HL-60 (cell line): ENCODE results near the gene IL13RA2.

Source experiments
- DNase-seq, 2 experiments: peaks; one replicate each; pipeline ENCODE4 v3.0.0-alpha.2; 2010 to 2020; ENCODE audit warnings: low read depth in 1 of 2, low spot score in 1 of 2
- H3K27ac ChIP-seq: fragments of 250-450 bp; sonication (Bioruptor Pico); replicated peaks from 2 replicates; pipeline ENCODE4 v1.5.1; 2020; ENCODE audit warnings: mild to moderate bottlenecking, moderate library complexity
- H3K27me3 ChIP-seq: fragments of 250-450 bp; sonication (Bioruptor Pico); 2 replicates; pipeline ENCODE4 v1.5.1; 2021; ENCODE audit warnings: mild to moderate bottlenecking, moderate library complexity; ENCODE audit not compliant: insufficient read depth, poor library complexity, severe bottlenecking
- H3K4me3 ChIP-seq: replicated peaks from 2 replicates; pipeline ENCODE4 v1.5.1; 2011; ENCODE audit warnings: mild to moderate bottlenecking, control low read depth, low read length; ENCODE audit not compliant: insufficient read depth
- CTCF ChIP-seq: IDR thresholded peaks from one replicate; pipeline ENCODE4 v1.5.1; 2011; ENCODE audit warnings: low read length, control low read depth, inconsistent platforms; ENCODE audit not compliant: insufficient read depth
- GABPA ChIP-seq: IDR thresholded peaks from 2 replicates; pipeline ENCODE4 v1.6.1; 2012; ENCODE audit warnings: low read depth
- POLR2AphosphoS5 ChIP-seq: IDR thresholded peaks from 2 replicates; pipeline ENCODE4 v1.6.1; 2012; ENCODE audit warnings: low read depth
- SPI1 ChIP-seq: IDR thresholded peaks from 2 replicates; pipeline ENCODE4 v1.6.1; 2012; ENCODE audit warnings: low read depth, mild to moderate bottlenecking, borderline replicate concordance
- TF ChIP-seq, protein P1 (sequence below): IDR thresholded peaks from 2 replicates; pipeline ENCODE4 v1.6.1; 2012; ENCODE audit warnings: low read depth; ENCODE audit not compliant: insufficient replicate concordance

Gene IL13RA2

DNA sequence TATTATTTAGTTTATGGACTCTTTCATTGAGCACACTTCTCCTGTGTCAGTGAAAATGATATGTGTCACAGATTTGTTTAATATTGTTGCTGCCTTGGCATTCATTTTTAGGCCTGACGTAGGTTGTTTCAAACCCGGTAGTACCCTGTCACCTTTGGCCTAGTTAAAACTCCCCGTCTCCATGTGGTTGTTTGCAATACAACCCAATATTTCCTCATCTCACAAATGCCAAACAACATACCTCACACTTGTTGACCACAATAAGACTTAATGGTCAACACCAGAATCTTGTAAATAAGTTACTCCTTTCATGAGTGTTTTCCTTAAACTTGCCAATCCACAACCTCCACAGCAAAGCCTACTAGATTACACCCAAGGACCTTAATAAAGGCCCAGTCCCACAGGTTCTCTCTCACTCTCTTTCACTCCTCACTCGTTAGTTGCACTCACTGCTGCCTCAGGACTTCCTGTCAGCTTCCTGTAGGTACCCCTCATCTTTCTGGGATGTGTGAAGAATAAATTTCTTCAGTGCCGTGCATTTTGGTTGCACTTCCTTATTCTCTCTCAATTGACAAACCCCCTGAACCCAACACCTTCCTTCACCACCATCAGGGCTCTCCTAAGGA lies 31.3 kb downstream of the IL13RA2 start:
- TF ChIP-seq GABPA (no peak), CTCF (no peak), POLR2AphosphoS5 (no peak), SPI1 (no peak)
- TF ChIP-seq, protein P1, sequence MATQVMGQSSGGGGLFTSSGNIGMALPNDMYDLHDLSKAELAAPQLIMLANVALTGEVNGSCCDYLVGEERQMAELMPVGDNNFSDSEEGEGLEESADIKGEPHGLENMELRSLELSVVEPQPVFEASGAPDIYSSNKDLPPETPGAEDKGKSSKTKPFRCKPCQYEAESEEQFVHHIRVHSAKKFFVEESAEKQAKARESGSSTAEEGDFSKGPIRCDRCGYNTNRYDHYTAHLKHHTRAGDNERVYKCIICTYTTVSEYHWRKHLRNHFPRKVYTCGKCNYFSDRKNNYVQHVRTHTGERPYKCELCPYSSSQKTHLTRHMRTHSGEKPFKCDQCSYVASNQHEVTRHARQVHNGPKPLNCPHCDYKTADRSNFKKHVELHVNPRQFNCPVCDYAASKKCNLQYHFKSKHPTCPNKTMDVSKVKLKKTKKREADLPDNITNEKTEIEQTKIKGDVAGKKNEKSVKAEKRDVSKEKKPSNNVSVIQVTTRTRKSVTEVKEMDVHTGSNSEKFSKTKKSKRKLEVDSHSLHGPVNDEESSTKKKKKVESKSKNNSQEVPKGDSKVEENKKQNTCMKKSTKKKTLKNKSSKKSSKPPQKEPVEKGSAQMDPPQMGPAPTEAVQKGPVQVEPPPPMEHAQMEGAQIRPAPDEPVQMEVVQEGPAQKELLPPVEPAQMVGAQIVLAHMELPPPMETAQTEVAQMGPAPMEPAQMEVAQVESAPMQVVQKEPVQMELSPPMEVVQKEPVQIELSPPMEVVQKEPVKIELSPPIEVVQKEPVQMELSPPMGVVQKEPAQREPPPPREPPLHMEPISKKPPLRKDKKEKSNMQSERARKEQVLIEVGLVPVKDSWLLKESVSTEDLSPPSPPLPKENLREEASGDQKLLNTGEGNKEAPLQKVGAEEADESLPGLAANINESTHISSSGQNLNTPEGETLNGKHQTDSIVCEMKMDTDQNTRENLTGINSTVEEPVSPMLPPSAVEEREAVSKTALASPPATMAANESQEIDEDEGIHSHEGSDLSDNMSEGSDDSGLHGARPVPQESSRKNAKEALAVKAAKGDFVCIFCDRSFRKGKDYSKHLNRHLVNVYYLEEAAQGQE, result no peak
- Histone ChIP-seq H3K27ac (no peak overlapping the region), H3K27me3 (no peaks in the 10 kb centered on the region), H3K4me3 (no peak overlapping the region)
- DNase-seq, result no peak

DNA sequence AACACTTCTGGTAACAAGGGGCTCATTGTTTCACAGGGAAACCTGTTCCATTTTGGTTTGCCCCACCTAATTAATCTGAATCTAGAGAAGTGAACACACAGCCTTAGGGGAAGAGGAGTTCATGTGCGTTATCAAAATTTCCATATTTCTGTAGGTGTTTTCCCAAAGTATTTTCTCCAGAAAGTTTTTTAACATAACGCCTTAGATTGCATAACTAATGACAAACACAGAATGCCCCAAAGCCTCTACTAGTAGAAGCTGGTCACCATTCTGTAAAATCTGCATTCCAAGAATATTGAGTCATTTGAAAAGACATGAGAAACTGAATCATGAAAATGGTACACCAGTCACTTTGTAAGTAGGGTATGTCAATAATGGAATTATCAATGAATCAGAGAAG lies 41.1 kb downstream of the IL13RA2 start:
- H3K27me3 ChIP-seq, result no peaks in the 10 kb centered on the region

GRCh38 chrX:114973013-114973412 lies 44.4 kb downstream of the IL13RA2 start:
- no peak for DNase-seq
- TF ChIP-seq, protein P1, result no peak
- TF ChIP-seq SPI1 (no peak), GABPA (no peak), CTCF (no peak)
- Histone ChIP-seq H3K27ac (no peak overlapping the region), H3K4me3 (no peak overlapping the region), H3K27me3 (no peaks in the 10 kb centered on the region)

More for the DNA sequence above, 41.1 kb downstream of the IL13RA2 start:
- Histone ChIP-seq H3K4me3 (no peak overlapping the region), H3K27ac (no peak overlapping the region)
- TF ChIP-seq CTCF (no peak), POLR2AphosphoS5 (no peak), SPI1 (no peak), GABPA (no peak)
- TF ChIP-seq, protein P1, result no peak
- no peak for DNase-seq
